DND-41 (cell line): ENCODE measurements around the gene SHROOM2.
"Not testable (repeated sequence)": the region's sequence is repeated elsewhere in the genome, so short reads cannot be mapped to it uniquely, and the experiment has no call there.

ENCODE experiments used
- ATAC-seq: fragments of 200-7000 bp; cut with Tn5 transposase; 3 replicates; pipeline ENCODE4 v1.9.1; 2021; ENCODE audit warnings: low read depth; ENCODE audit not compliant: insufficient read depth
- DNase-seq: peaks from one replicate; pipeline ENCODE4 v3.0.0-alpha.2; 2020
- H2AFZ ChIP-seq: 2 replicates; pipeline ENCODE4 v1.6.0; 2012; ENCODE audit warnings: low read depth, low read length
- H3K27ac ChIP-seq: 2 replicates; pipeline ENCODE4 v1.5.1; 2012; ENCODE audit warnings: low read length, inconsistent platforms
- H3K27me3 ChIP-seq: fragments of 200-600 bp; sonication (generic); 2 replicates; pipeline ENCODE4 v1.6.0; 2012; ENCODE audit warnings: low read length, mild to moderate bottlenecking, inconsistent platforms; ENCODE audit not compliant: insufficient read depth, poor library complexity
- H3K36me3 ChIP-seq: 2 replicates; pipeline ENCODE4 v1.5.1; 2012; ENCODE audit warnings: low read length, inconsistent platforms; ENCODE audit not compliant: insufficient read depth
- H3K4me1 ChIP-seq: 2 replicates; pipeline ENCODE4 v1.5.1; 2012; ENCODE audit warnings: mild to moderate bottlenecking, low read length; ENCODE audit not compliant: insufficient read depth
- H3K4me2 ChIP-seq: 2 replicates; pipeline ENCODE4 v1.6.0; 2012; ENCODE audit warnings: mild to moderate bottlenecking, moderate library complexity, low read length, inconsistent platforms; ENCODE audit not compliant: insufficient read depth
- H3K4me3 ChIP-seq, 2 experiments: fragments of 200-600 bp in 1 of 2; shearing (Covaris generic) in 1 of 2; 2 replicates each; pipeline ENCODE4 v1.5.1; 2012 to 2016; ENCODE audit warnings: inconsistent platforms in 2 of 2, low read length in 2 of 2, mild to moderate bottlenecking in 2 of 2, low read depth in 1 of 2, moderate library complexity in 1 of 2
- H3K79me2 ChIP-seq: 2 replicates; pipeline ENCODE4 v1.6.0; 2012; ENCODE audit warnings: low read length, inconsistent platforms; ENCODE audit not compliant: insufficient read depth
- H3K9ac ChIP-seq: 2 replicates; pipeline ENCODE4 v1.6.0; 2012; ENCODE audit warnings: low read depth, mild to moderate bottlenecking, inconsistent platforms, low read length, moderate library complexity
- H3K9me3 ChIP-seq: 2 replicates; pipeline ENCODE4 v1.5.1; 2012; ENCODE audit warnings: low read length, moderate library complexity, mild to moderate bottlenecking, inconsistent platforms; ENCODE audit not compliant: insufficient read depth, severe bottlenecking
- H4K20me1 ChIP-seq: 2 replicates; pipeline ENCODE4 v1.6.0; 2012; ENCODE audit warnings: low read length; ENCODE audit not compliant: insufficient read depth
- EZH2 ChIP-seq: IDR thresholded peaks from 3 replicates; pipeline ENCODE4 v1.6.1; 2012; ENCODE audit warnings: borderline replicate concordance, low read depth, mild to moderate bottlenecking, moderate library complexity, low read length, inconsistent platforms; ENCODE audit not compliant: severe bottlenecking
- TF ChIP-seq, protein P1 (sequence below): IDR thresholded peaks from 2 replicates; pipeline ENCODE4 v1.5.1; 2012; ENCODE audit warnings: borderline replicate concordance, low read length, moderate library complexity, mild to moderate bottlenecking; ENCODE audit not compliant: poor library complexity, severe bottlenecking; ENCODE audit errors: extremely low read depth

Gene SHROOM2

DNA sequence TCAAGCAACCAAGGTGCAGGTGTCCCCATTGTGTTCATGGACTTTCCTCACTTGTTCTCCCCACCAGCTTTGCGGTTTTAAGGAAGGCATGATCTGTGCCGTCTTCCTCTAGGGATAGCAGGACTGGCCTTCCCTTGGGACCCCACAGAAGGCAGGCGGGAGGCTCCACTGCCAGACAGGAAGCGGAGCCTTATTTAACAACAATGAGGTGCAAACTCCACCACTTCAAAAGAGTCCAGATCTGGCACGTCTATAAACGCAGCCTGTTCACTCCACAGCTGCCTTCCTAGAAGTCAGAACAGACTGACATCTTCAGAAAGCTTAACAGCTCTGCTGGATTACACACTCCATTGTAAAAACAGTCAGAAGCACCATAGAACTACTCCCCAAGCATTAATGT is 18.9 kb upstream of the SHROOM2 start:
- Histone ChIP-seq H3K4me2 (0 out of 2 replicates have a peak overlapping the region, but pooled peaks have one; percentile 7), H3K27me3 (no peaks in the 10 kb centered on the region), H3K4me1 (peaks cover 31% of the 10 kb centered on the region), H3K27ac (peak overlapping the region; percentile 56; the same call in 1 of the 2 replicates), H3K9me3 (no peaks in the 10 kb centered on the region), H4K20me1 (peaks cover 3% of the 10 kb centered on the region; the same call in 1 of the 2 replicates), H3K79me2 (no peaks in the 10 kb centered on the region), H2AFZ (no peak overlapping the region), H3K9ac (no peak overlapping the region), H3K36me3 (no peaks in the 10 kb centered on the region), H3K4me3 (no peak overlapping the region)
- ATAC-seq (peak; percentile 94), DNase-seq (peak; percentile 79)
- TF ChIP-seq, protein P1, sequence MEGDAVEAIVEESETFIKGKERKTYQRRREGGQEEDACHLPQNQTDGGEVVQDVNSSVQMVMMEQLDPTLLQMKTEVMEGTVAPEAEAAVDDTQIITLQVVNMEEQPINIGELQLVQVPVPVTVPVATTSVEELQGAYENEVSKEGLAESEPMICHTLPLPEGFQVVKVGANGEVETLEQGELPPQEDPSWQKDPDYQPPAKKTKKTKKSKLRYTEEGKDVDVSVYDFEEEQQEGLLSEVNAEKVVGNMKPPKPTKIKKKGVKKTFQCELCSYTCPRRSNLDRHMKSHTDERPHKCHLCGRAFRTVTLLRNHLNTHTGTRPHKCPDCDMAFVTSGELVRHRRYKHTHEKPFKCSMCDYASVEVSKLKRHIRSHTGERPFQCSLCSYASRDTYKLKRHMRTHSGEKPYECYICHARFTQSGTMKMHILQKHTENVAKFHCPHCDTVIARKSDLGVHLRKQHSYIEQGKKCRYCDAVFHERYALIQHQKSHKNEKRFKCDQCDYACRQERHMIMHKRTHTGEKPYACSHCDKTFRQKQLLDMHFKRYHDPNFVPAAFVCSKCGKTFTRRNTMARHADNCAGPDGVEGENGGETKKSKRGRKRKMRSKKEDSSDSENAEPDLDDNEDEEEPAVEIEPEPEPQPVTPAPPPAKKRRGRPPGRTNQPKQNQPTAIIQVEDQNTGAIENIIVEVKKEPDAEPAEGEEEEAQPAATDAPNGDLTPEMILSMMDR, result no peak
- no peak for TF ChIP-seq EZH2

DNA sequence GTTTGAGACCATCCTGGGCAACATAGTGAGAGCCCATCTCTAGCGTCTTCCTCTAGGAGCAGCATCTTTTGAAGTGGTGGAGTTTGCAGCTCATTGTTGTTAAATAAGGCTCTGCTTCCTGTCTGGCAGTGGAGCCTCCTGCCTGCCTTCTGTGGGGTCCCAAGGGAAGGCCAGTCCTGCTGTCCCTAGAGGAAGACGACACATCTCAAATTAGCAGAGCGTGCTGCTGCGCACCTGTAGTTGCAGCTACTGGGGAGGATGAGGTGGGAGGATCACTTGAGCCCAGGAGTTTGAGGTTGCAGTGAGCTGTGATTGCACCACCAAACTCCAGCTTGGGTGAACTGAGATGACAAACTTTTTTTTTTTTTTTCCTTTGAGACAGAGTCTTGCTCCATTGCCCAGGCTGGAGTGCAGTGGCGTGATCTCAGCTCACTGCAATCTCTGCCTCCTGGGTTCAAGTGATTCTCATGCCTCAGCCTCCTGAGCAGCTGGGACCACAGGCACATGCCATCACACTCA is 17.8 kb upstream of the SHROOM2 start:
- not testable (repeated sequence) for H3K27me3 ChIP-seq

DNA sequence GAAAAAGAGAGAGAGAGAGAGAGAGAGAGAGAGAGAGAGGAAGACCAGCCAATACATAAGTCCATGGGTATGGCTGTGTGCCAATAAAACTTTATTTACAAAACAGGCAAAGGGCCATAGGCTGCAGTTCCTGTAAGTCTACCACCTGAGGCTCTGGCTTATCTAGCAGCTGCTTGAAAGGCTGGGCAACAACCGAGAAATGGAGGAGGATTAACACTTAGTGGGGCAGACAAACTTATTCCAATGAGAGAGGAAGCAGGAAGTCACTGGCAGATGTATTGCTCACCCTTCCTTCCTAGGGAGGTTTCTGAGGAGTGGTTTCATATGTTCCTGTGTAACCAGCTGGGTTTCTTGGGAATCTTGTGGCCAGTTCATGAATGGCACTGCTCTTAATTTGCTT is 15.9 kb upstream of the SHROOM2 start:
- Histone ChIP-seq H3K27ac (no peak overlapping the region), H3K79me2 (no peaks in the 10 kb centered on the region), H3K4me1 (peaks cover 31% of the 10 kb centered on the region), H4K20me1 (peaks cover 3% of the 10 kb centered on the region; the same call in 1 of the 2 replicates), H3K9ac (no peak overlapping the region), H3K27me3 (no peaks in the 10 kb centered on the region), H3K9me3 (no peaks in the 10 kb centered on the region), H3K36me3 (no peaks in the 10 kb centered on the region), H3K4me3 (no peak overlapping the region), H3K4me2 (no peak overlapping the region), H2AFZ (no peak overlapping the region)
- ATAC-seq, result no peak
- no peak for DNase-seq
- TF ChIP-seq, protein P1, result no peak
- TF ChIP-seq EZH2, result no peak

More for the DNA sequence above, 17.8 kb upstream of the SHROOM2 start:
- H3K27ac ChIP-seq, H3K9me3 ChIP-seq, H3K4me3 ChIP-seq, H3K4me2 ChIP-seq, H3K36me3 ChIP-seq, H4K20me1 ChIP-seq, H3K79me2 ChIP-seq, H3K9ac ChIP-seq, H2AFZ ChIP-seq: not testable (repeated sequence)
- peak; percentile 30; the same call in 2 of the 3 replicates for ATAC-seq
- peak; percentile 47 for DNase-seq
- peaks cover 31% of the 10 kb centered on the region for H3K4me1 ChIP-seq

DNA sequence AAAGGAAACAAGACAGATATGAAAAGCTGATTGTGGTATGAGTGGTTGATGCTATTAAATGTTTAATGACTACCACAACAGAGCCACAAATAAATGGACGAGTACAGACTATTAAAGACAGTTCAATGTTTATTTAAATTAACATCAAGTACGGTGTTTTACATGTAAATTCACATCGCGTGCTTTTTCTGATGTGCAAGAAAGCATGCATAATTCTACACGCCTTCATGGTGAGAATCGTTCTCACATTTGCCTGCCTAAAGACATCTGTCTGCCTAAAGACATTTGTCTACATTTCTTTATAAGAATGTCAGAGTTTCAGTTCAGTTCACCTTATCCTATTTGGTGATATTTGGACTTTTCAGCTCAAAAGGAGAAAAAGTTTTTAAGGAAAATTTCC is 13.3 kb upstream of the SHROOM2 start:
- no peaks in the 10 kb centered on the region for H3K79me2 ChIP-seq
- no peak overlapping the region for H3K4me3 ChIP-seq
- no peak overlapping the region for H3K4me2 ChIP-seq
- peaks cover 14% of the 10 kb centered on the region for H3K4me1 ChIP-seq
- no peaks in the 10 kb centered on the region for H3K36me3 ChIP-seq
- no peak for DNase-seq
- H3K9ac ChIP-seq, result no peak overlapping the region
- H2AFZ ChIP-seq, result no peak overlapping the region
- TF ChIP-seq EZH2, result no peak
- TF ChIP-seq, protein P1, result no peak
- no peaks in the 10 kb centered on the region for H3K9me3 ChIP-seq
- 0 out of 2 replicates have a peak, but pooled peaks cover under 1% of the 10 kb centered on the region for H4K20me1 ChIP-seq
- H3K27me3 ChIP-seq, result no peaks in the 10 kb centered on the region
- no peak overlapping the region for H3K27ac ChIP-seq
- no peak for ATAC-seq
